GM12875 (cell line): ENCODE measurements around the gene HNRNPA1.

Experiments used
- H3K4me3 ChIP-seq: one replicate; pipeline ENCODE4 v1.5.1; 2011; ENCODE audit warnings: low read depth, low read length, control low read depth
- TF ChIP-seq, protein P1 (sequence below): IDR thresholded peaks from 2 replicates; pipeline ENCODE4 v1.5.1; 2011; ENCODE audit warnings: low read depth, mild to moderate bottlenecking, control low read depth, inconsistent platforms, low read length, moderate library complexity, borderline replicate concordance; ENCODE audit not compliant: insufficient read depth

The HNRNPA1 gene

DNA sequence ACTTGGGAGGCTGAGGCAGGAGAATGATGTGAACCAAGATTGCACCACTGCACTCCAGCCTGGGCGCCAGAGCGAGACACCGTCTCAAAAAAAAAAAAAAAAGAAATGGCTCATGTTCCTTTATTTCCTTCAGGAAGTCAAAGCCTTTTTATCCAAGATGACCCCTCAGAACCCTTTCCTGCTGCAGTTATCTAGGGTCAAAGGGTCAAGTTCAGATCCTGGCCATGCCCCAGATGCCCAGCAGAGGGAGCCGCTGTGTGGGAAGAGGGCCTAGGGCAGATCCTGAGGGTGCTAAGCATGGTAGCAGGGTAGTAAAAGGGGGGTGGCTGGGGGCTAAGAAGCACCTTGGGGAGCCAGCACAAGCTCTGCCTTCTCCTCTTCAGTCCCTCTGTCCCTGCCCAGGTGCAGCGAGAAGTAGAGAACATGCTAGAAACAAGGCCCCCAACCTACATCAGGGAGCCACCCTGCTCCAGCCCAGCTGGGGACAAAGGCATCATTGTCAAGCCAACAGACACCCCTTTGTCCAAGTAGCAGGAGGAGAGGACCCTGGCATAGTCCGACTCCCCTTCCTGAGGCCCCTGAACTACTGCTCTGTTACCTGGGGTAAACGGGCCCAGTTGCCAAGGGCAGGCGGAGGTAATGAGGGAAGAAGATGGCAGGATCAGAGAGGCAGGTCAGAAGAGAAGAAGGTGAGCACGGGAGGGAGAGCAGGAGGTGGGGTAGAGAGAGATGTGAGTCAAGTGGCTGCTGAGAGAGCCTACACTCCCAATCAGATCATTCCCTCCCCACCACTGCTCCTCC is 13.8 kb downstream of the HNRNPA1 start:
- H3K4me3 ChIP-seq = no peak overlapping the region
- TF ChIP-seq, protein P1, sequence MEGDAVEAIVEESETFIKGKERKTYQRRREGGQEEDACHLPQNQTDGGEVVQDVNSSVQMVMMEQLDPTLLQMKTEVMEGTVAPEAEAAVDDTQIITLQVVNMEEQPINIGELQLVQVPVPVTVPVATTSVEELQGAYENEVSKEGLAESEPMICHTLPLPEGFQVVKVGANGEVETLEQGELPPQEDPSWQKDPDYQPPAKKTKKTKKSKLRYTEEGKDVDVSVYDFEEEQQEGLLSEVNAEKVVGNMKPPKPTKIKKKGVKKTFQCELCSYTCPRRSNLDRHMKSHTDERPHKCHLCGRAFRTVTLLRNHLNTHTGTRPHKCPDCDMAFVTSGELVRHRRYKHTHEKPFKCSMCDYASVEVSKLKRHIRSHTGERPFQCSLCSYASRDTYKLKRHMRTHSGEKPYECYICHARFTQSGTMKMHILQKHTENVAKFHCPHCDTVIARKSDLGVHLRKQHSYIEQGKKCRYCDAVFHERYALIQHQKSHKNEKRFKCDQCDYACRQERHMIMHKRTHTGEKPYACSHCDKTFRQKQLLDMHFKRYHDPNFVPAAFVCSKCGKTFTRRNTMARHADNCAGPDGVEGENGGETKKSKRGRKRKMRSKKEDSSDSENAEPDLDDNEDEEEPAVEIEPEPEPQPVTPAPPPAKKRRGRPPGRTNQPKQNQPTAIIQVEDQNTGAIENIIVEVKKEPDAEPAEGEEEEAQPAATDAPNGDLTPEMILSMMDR = peak; percentile 90

DNA sequence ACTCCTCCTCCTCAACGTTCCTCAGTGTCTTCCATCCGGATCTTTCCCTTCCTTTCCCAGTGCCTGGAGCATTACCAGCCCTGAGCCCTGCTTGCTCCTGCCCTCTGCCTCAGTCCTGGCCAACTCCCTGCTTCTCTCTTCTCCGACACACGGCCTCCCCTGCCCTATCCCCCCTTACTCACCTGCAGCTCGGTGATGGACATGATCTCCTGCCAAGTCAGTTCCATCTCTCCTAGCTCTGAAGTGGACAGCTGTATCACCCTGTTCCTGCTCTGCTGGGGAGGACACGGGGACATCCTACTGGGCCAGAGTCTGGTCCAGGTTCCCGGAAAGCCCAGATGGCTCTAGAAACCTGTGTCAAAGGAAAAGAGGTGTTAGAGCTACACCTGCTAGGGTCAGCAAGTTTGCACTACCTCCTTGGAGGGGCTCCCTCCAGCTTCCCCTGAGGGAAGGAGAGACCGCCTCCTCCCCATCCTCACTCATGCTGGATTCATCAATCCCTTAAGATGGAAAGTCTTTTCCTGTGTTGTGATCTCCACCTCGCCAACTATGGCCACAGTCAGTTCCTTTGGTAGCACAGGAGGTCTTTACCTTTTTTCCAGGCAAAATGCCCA is 14.5 kb downstream of the HNRNPA1 start:
- TF ChIP-seq, protein P1 = no peak
- H3K4me3 ChIP-seq = no peak overlapping the region

DNA sequence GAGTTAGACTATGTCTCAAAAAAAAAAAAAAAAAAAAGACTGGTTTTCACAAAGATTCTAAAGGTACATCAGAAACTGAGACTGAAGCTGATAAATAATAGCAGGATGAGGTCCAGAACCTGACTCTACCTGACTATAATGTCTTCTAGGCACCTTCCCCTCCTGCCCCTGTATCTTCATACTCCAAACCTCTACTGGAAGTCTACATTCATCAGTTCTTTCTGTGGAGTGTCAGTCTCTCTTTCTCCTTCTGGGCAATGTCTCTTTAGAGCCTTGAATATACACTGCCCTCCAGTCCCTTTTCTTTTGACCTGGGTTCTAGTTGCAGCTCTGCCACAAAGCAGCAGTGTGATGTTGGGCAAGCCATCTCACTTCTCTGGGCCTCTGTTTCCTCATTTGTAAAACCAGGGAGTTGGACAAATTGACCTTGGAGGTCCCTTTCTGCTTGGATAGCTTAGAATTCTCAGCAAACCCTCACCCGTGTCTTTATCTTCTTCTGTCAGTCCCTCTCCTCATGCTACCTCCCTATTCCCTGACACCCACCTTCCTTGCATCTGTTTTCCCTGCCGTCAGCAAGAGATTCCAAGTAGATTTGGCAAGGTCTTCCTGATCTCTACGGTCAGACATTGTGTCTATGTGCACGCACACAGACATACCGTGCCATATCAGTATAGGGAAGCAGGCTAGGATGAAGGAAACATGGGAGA is 16.0 kb downstream of the HNRNPA1 start:
- H3K4me3 ChIP-seq = no peak overlapping the region
- TF ChIP-seq, protein P1 = no peak

DNA sequence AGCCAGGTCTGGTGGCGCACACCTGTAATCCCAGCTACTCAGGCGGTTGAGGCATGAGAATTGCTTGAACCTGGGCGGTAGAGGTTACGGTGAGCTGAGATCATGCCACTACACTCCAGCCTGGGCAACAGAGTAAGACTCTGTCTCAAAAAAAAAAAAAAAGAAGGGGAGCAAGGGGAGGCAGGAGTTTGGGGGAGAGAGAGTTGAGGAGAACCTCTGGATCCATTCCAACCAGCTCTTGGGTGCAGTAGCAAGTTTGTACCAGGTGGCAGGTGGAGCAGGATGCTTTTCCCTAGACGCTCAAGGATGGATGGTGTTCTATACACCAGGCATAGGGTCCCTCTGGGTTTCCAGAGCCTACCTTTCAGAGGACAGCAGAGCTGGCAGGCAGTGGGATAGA is 18.4 kb downstream of the HNRNPA1 start:
- TF ChIP-seq, protein P1 = no peak
- H3K4me3 ChIP-seq = no peak overlapping the region

DNA sequence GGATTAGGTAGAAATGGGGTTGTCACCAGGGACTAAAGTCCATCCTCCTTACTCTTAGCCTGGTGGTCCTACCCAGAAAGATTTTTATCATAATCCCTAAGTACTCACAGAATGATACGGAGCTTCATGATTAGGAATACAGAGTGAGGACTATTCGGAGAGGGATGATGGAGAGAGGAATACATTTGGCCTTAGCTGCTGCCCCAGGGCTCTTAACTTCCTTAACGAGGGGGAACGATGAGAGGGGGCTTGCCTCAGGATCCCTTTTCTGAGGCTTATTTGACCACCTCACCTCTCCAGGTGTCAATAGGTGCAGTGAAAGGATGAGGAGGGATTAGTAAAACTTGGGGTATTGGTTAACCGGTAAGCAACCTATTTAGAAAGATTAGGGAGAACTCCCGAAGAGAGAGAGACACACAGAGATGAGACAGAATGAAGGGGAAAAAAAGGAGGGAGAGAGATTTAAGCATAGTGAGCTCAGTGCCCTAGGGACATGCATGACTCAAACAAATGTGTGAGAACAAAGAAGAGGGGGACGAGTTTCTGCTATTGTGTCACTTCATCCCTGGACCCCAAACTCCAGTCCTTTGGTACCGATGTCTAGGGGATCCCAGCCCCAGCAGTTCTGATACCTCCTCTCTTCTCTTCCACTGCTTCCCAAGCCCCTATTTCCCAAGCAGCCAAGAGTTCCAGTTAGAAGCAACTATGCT is 19.1 kb downstream of the HNRNPA1 start:
- TF ChIP-seq, protein P1 = no peak
- H3K4me3 ChIP-seq = no peak overlapping the region

DNA sequence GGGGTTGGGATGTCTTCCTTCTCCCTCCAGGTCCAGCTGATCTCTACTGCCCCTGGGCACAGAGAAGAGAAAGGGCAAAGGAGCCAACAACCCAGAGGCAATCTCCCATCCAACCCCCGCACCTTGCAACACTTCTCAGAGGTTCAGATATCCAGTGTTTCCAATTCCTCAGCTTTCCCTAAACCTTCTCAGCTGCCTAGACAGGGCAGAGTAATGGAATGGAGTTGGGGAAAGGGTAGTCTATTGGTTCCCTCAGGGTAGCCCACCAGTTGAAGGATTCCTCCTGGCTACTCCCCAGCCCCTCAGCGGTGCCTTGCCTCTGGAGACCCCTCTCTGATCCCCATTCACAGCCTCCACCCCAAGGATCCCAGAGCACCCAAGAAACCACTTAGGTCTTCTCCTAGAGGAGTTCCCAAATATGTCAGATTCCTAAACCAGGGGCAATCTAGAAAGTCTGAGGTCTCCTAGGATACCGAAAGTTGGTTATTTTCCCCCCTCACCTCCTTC is 19.8 kb downstream of the HNRNPA1 start:
- H3K4me3 ChIP-seq = no peak overlapping the region

More for the DNA sequence above, 19.8 kb downstream of the HNRNPA1 start:
- TF ChIP-seq, protein P1 = no peak
